ENCODE data around the gene PRSS1. TPM values are rescaled to one million over a fixed set of nuclear protein-coding genes. Genes with fewer than 3 reads are reported as not detected.
"Not testable (repeated sequence)": the region's sequence is repeated elsewhere in the genome, so short reads cannot be mapped to it uniquely, and the experiment has no call there.

The PRSS1 gene
- total RNA-seq, 2 donors from 2014 or later = not detected

- Mint-ChIP-seq H3K27me3 (no peaks in the 10 kb centered on the region), H3K27ac (no peak overlapping the region), H3K4me1 (peaks cover 7% of the 10 kb centered on the region), H3K36me3 (ENCODE audit: low read depth) (peaks cover 2% of the 10 kb centered on the region), H3K4me3 (no peak overlapping the region)
- DNase-seq (no peak), ATAC-seq (no peak)
- H3K9me3 ChIP-seq (ENCODE audit: control insufficient read depth, low read length, poor library complexity, severe bottlenecking) = no peaks in the 10 kb centered on the region
Observed at GRCh38 chr7:142772051-142772450, 22.8 kb downstream of the PRSS1 start.

DNA sequence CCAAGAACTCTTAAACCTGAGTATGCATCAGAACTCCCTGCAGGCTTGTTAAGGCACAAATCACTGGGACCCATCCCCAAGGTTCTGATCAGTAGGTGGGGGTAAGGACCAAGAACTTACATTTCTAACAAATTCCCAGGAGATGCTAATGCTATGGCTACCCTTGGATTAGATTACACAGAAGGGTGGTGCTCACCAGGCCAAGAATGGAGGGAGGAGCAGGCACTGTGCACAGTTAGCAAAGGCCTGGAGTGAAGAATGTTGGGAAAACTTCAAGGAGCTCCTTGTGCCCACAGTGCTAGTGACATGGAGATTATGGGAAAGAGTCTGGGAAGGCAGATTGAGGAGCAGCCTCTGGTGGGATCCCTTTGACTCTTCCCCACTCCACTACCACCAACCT lies 23.4 kb downstream of the PRSS1 start:
- peaks cover 7% of the 10 kb centered on the region for H3K4me1 Mint-ChIP-seq
- no peak for DNase-seq
- H3K36me3 Mint-ChIP-seq (ENCODE audit: low read depth) = peaks cover 2% of the 10 kb centered on the region
- ATAC-seq = no peak
- no peaks in the 10 kb centered on the region for H3K9me3 ChIP-seq (ENCODE audit: control insufficient read depth, low read length, poor library complexity, severe bottlenecking)
- H3K27ac Mint-ChIP-seq = no peak overlapping the region
- H3K4me3 Mint-ChIP-seq = no peak overlapping the region
- H3K27me3 Mint-ChIP-seq = no peaks in the 10 kb centered on the region

GRCh38 chr7:142773230-142773629 lies 24.0 kb downstream of the PRSS1 start:
- Mint-ChIP-seq H3K36me3 (ENCODE audit: low read depth) (peaks cover 2% of the 10 kb centered on the region), H3K4me1 (peaks cover 7% of the 10 kb centered on the region), H3K27me3 (no peaks in the 10 kb centered on the region), H3K4me3 (no peak overlapping the region), H3K27ac (no peak overlapping the region)
- no peaks in the 10 kb centered on the region for H3K9me3 ChIP-seq (ENCODE audit: control insufficient read depth, low read length, poor library complexity, severe bottlenecking)
- DNase-seq = no peak
- no peak for ATAC-seq

- Mint-ChIP-seq H3K4me3 (no peak overlapping the region), H3K27ac (no peak overlapping the region), H3K4me1 (peaks cover 7% of the 10 kb centered on the region)
Observed at GRCh38 chr7:142773937-142774744, 24.9 kb downstream of the PRSS1 start.

GRCh38 chr7:142774826-142775225 lies 25.6 kb downstream of the PRSS1 start:
- no peak for DNase-seq
- H3K4me3 Mint-ChIP-seq = no peak overlapping the region
- ATAC-seq = no peak
- H3K27me3 Mint-ChIP-seq = no peaks in the 10 kb centered on the region
- peaks cover 7% of the 10 kb centered on the region for H3K4me1 Mint-ChIP-seq
- H3K9me3 ChIP-seq (ENCODE audit: control insufficient read depth, low read length, poor library complexity, severe bottlenecking) = no peaks in the 10 kb centered on the region
- H3K36me3 Mint-ChIP-seq (ENCODE audit: low read depth) = peaks cover 2% of the 10 kb centered on the region
- no peak overlapping the region for H3K27ac Mint-ChIP-seq

More at GRCh38 chr7:142773937-142774744, 24.9 kb downstream of the PRSS1 start:
- no peaks in the 10 kb centered on the region for H3K27me3 Mint-ChIP-seq
- DNase-seq (no peak), ATAC-seq (no peak)
- peaks cover 2% of the 10 kb centered on the region for H3K36me3 Mint-ChIP-seq (ENCODE audit: low read depth)
- no peaks in the 10 kb centered on the region for H3K9me3 ChIP-seq (ENCODE audit: control insufficient read depth, low read length, poor library complexity, severe bottlenecking)

DNA sequence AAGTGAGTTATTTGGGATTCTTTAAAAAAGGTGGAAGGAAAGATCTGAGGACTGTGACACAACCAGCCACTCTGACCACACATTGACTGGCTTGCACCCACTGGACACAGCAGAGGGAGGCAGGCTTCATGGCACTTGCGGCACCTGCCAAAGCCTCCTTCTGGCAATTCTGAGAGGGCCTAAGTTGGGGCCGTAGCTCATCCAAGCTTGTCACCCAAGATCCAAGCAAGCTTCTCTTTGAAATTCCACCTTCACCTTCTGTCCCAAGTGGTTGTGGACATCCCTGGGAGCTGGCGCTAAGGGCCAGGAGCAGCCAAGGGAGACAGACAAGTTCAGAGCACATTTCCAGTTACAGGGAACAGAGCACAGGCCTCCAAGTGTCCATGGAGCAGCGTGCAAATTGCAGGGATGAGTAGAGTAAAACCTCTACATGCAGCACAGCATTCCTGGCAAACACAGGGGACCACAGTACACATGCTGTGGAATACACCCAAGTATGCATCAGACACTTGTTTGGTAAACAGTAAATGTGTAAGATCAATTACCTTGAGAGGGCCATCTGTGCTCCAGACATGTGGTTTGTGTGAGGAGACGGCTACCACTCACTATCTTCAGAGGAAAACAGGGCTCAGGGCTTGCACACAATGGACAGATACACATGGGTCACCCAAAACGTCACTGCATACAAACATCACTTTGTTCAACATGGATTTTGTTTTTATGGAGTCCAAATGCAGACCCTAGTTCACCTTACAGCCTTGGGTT lies 26.3 kb downstream of the PRSS1 start:
- not testable (repeated sequence) for H3K9me3 ChIP-seq (ENCODE audit: control insufficient read depth, low read length, poor library complexity, severe bottlenecking); H3K27me3 Mint-ChIP-seq; H3K36me3 Mint-ChIP-seq (ENCODE audit: low read depth); ATAC-seq; DNase-seq; H3K27ac Mint-ChIP-seq; H3K4me3 Mint-ChIP-seq; H3K4me1 Mint-ChIP-seq

GRCh38 chr7:142776206-142776844 lies 27.1 kb downstream of the PRSS1 start:
- H3K27me3 Mint-ChIP-seq = no peaks in the 10 kb centered on the region
- no peak overlapping the region for H3K27ac Mint-ChIP-seq
- no peak for DNase-seq
- no peak for ATAC-seq
- no peaks in the 10 kb centered on the region for H3K36me3 Mint-ChIP-seq (ENCODE audit: low read depth)
- H3K4me3 Mint-ChIP-seq = no peak overlapping the region
- H3K4me1 Mint-ChIP-seq = no peaks in the 10 kb centered on the region
- no peaks in the 10 kb centered on the region for H3K9me3 ChIP-seq (ENCODE audit: control insufficient read depth, low read length, poor library complexity, severe bottlenecking)

GRCh38 chr7:142776845-142777225 lies 27.6 kb downstream of the PRSS1 start:
- H3K4me1 Mint-ChIP-seq, ATAC-seq, H3K27ac Mint-ChIP-seq: not testable (repeated sequence)

DNA sequence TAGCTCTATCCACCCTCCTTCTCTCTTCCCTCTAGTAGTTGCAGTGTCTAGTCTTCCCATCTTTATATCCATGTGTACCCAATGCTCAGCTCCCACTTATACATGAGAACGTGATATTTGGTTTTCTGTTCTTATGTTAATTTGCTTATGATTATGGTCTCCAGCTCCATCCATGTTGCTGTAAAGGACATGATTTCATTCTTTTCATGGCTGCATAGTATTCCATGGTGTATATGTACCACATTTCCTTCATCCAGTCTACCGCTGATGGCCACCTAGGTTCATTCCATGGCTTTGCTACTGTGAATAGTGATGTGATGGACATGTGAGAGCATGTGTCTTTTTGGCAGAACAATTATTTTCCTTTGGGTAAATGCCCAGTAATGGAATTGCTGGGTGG lies 28.0 kb downstream of the PRSS1 start:
- no peak for ATAC-seq
- Mint-ChIP-seq H3K27ac (no peak overlapping the region), H3K36me3 (ENCODE audit: low read depth) (no peaks in the 10 kb centered on the region), H3K27me3 (no peaks in the 10 kb centered on the region), H3K4me3 (no peak overlapping the region), H3K4me1 (no peaks in the 10 kb centered on the region)
- DNase-seq = no peak
- H3K9me3 ChIP-seq (ENCODE audit: control insufficient read depth, low read length, poor library complexity, severe bottlenecking) = no peaks in the 10 kb centered on the region

More at GRCh38 chr7:142776845-142777225, 27.6 kb downstream of the PRSS1 start:
- not testable (repeated sequence) for H3K27me3 Mint-ChIP-seq; DNase-seq; H3K9me3 ChIP-seq (ENCODE audit: control insufficient read depth, low read length, poor library complexity, severe bottlenecking); H3K4me3 Mint-ChIP-seq; H3K36me3 Mint-ChIP-seq (ENCODE audit: low read depth)

DNA sequence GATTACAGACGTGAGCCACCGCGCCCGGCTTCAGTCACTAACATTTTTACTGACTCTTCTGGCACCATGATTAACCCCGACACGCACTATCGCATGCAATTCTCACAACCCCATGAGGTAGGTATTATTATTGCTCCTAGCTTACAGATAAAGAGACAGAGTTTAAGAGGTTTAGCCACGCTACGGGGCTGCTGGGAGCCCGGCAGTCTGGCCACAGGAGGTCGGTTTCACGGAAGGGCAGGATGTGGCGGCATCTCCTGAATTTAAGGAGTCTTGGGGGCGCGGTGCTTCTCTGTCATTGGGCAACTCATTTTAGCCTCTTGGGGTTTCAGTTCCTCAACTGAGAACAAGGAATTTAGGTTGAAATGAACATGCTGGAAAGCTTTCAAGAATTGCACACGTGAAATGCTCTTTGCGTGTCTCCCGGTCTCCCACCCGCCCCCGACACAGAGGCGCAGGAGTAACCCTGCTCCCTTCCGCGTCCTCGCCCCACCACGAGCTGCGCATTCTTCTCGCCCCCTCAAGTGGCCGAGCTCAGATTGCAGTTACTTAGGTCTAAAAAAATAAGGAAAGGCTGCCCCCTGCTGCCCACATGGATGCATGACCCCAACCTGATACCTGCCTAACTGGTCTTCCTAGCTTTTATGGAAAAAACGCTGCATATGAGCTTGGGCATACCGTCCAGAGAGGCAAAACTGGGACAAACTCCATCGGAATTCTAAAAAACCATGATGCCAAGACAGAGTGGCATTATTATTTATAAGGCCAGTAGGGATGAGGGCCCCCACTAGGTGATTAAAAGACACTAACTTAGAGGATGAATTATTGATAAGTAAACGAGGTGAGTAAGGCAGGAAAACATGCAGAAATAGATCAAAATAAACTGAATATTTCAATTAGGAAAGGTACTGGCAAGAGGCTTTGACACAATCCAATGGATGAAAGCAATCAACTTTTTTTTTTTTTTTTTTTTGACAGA lies 33.9 kb downstream of the PRSS1 start:
- Mint-ChIP-seq H3K36me3 (ENCODE audit: low read depth) (no peaks in the 10 kb centered on the region), H3K27me3 (no peaks in the 10 kb centered on the region), H3K4me1 (peaks cover 5% of the 10 kb centered on the region), H3K27ac (peak overlapping the region; percentile 98), H3K4me3 (peak overlapping the region; percentile 83)
- no peaks in the 10 kb centered on the region for H3K9me3 ChIP-seq (ENCODE audit: control insufficient read depth, low read length, poor library complexity, severe bottlenecking)
- DNase-seq = peak; percentile 58 to 65 (median 63)
- peak; percentile 55 for ATAC-seq

GRCh38 chr7:142784096-142784495 lies 34.8 kb downstream of the PRSS1 start:
- no peak for ATAC-seq
- H3K4me1 Mint-ChIP-seq = peaks cover 6% of the 10 kb centered on the region
- no peaks in the 10 kb centered on the region for H3K27me3 Mint-ChIP-seq
- H3K27ac Mint-ChIP-seq = peak overlapping the region; percentile 98
- H3K9me3 ChIP-seq (ENCODE audit: control insufficient read depth, low read length, poor library complexity, severe bottlenecking) = no peaks in the 10 kb centered on the region
- peaks cover 3% of the 10 kb centered on the region for H3K36me3 Mint-ChIP-seq (ENCODE audit: low read depth)
- no peak for DNase-seq
- no peak overlapping the region for H3K4me3 Mint-ChIP-seq

- peak; percentile 27 for ATAC-seq
- Mint-ChIP-seq H3K27me3 (no peaks in the 10 kb centered on the region), H3K27ac (peak overlapping the region; percentile 98), H3K36me3 (ENCODE audit: low read depth) (peaks cover 7% of the 10 kb centered on the region), H3K4me1 (peaks cover 10% of the 10 kb centered on the region), H3K4me3 (peak overlapping the region; percentile 62)
- DNase-seq = no peak
- H3K9me3 ChIP-seq (ENCODE audit: control insufficient read depth, low read length, poor library complexity, severe bottlenecking) = no peaks in the 10 kb centered on the region
Observed at GRCh38 chr7:142784716-142785115, 35.4 kb downstream of the PRSS1 start.
